Prostate gland (tissue), 2 donors: ENCODE measurements around the gene PERCC1. TPM values are rescaled to one million over a fixed set of nuclear protein-coding genes. Genes with fewer than 3 reads are reported as not detected.

Source experiments
- DNase-seq: peaks from one replicate; pipeline ENCODE4 v3.0.0-alpha.2; 2019; ENCODE audit warnings: low spot score
- H3K27ac ChIP-seq, 2 donors: fragments of 200-600 bp; sonication (generic); 2 replicates each; pipeline ENCODE4 v1.5.1; 2017 to 2019
- H3K27me3 ChIP-seq: fragments of 200-600 bp; sonication (generic); replicated peaks from 2 replicates; pipeline ENCODE4 v1.5.1; 2019; ENCODE audit not compliant: insufficient read depth
- H3K36me3 ChIP-seq, 2 donors: fragments of 200-600 bp; sonication (generic); 1 replicate in 1 of 2; 2 replicates in 1 of 2; pipeline versions ENCODE4 v1.5.1 to v1.8.1; 2017 to 2019
- H3K4me1 ChIP-seq: fragments of 200-600 bp; sonication (generic); replicated peaks from 2 replicates; pipeline ENCODE4 v1.5.1; 2019
- H3K4me3 ChIP-seq, 2 donors: fragments of 200-600 bp; sonication (generic); 2 replicates each; pipeline ENCODE4 v1.5.1; 2017 to 2019
- H3K9me3 ChIP-seq: fragments of 200-600 bp; sonication (generic); 2 replicates; pipeline ENCODE4 v1.5.1; 2017
- CTCF ChIP-seq, 4 experiments: fragments of 200-600 bp in 2 of 4; fragments of 450-650 bp in 2 of 4; sonication (generic) in 2 of 4; IDR thresholded peaks; 1 replicate in 3 of 4; 2 replicates in 1 of 4; pipeline ENCODE4 v1.5.1; 2016 to 2019; ENCODE audit warnings: antibody characterized with exemption in 4 of 4, mild to moderate bottlenecking in 2 of 4, moderate library complexity in 2 of 4
- POLR2A ChIP-seq: fragments of 450-650 bp; IDR thresholded peaks from one replicate; pipeline ENCODE4 v1.6.1; 2016; ENCODE audit warnings: antibody characterized with exemption, mild to moderate bottlenecking
- POLR2AphosphoS5 ChIP-seq: sonication (generic); formaldehyde crosslinking; IDR thresholded peaks from one replicate; pipeline ENCODE4 v1.6.1; 2017; ENCODE audit warnings: antibody characterized with exemption
- WGBS: methylation state at CpG from one replicate; pipeline ENCODE4 v1.1.5; 2018; 5-methylcytosine and 5-hydroxymethylcytosine counted together
- intact Hi-C: fragments of 100-400 bp; cut with DNase I; formaldehyde crosslinking; loops from one replicate; pipeline ENCODE4 v1.14.2; 2022
- total RNA-seq, 2 donors: library from RNA; depleted of rRNA; stranded (reverse); fragments of >200 nt; gene quantifications; one replicate each; pipeline ENCODE4 v1.1.0, GENCODE V29; 2016

The PERCC1 gene
- total RNA-seq, 2 donors from 2014 or later, result 26.0 to 45.2 TPM

DNA sequence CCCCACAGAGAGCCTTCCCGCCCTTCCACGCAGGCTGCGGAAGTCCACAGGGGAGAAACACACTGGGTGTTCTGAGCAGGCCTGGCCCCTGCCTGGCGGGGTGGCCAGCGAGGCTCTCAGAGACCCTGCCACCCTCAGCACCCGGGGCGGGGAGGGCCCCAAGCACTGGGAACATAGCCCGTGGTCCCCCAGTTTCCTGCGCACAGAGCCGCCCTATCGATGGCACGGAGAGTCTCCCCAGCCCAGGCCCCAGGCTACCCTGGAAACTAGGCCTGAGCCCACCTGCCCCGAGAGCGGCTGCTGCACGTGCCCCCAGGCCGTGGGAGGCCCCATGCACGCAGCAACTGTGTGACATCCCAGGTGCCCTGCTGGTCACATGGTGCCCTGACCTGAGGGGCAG is 23.7 kb downstream of the PERCC1 start:
- Histone ChIP-seq H3K4me3 (no peak overlapping the region), H3K9me3 (no peaks in the 10 kb centered on the region), H3K27me3 (no peaks in the 10 kb centered on the region), H3K36me3 (peaks cover 9 to 26% of the 10 kb centered on the region in 2 donors), H3K4me1 (no peaks in the 10 kb centered on the region), H3K27ac (no peak overlapping the region)
- TF ChIP-seq POLR2AphosphoS5 (no peak), POLR2A (no peak), CTCF (IDR thresholded peaks at IDR 0.05) (no peak)
- intact Hi-C loops, result no loop called here
- 91% methylated on average over 16 of the region's 17 CpGs for WGBS
- no peak for DNase-seq

DNA sequence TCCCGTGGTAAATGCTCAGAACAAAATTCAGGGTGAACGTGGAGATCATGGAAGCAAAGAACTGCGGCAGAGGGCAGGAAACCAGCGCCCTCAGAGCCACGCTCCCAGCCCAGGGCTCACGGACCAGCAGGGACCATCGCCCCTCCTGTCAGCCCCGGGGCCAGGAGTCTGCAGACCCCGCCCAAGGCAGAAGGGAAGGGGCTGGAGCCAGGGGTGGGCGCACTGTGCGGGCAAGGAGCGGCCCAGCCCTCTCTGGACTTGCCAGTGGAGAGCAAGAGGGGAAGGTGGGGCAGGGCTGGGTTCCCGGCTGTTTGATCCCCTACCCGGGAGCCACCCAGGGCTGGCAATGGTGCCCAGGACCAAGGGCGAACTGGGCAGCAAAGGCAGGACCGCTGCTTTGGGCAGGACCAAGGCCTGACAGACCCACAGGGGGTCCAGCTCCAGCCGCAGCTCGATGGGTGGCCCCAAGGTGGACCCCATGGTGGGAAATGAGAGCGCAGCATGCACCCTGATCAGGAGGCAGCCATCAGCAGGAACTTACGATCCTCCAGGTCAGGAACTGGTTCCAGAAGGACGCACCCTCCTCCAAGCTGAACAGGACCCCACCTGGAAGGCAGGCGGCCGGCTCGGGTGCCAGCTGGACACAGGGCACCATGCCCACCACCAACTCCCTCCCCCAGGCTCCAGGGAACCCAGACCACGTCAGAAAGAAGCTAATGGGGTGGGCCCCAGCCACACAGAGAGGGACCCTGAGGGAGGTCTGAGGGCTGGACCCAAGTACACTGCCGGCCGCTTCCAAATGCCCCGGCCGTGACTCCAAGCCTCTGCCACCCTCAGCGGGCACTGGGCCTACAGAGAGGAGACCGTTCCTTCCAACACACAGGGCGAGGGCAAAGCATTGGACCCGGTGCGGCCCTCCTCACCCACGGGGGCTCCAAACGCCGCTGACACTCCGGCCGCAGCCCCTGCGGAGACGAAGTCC is 24.6 kb downstream of the PERCC1 start:
- no peaks in the 10 kb centered on the region for H3K9me3 ChIP-seq
- 93% methylated on average over 37 of the region's 41 CpGs for WGBS
- H3K27me3 ChIP-seq, result no peaks in the 10 kb centered on the region
- H3K27ac ChIP-seq, result no peak overlapping the region
- intact Hi-C loops, result no loop called here
- peaks cover 9 to 26% of the 10 kb centered on the region in 2 donors for H3K36me3 ChIP-seq
- no peak for DNase-seq
- no peaks in the 10 kb centered on the region for H3K4me1 ChIP-seq
- TF ChIP-seq CTCF (IDR thresholded peaks at IDR 0.05) (no peak), POLR2A (no peak), POLR2AphosphoS5 (no peak)
- H3K4me3 ChIP-seq, result no peak overlapping the region

DNA sequence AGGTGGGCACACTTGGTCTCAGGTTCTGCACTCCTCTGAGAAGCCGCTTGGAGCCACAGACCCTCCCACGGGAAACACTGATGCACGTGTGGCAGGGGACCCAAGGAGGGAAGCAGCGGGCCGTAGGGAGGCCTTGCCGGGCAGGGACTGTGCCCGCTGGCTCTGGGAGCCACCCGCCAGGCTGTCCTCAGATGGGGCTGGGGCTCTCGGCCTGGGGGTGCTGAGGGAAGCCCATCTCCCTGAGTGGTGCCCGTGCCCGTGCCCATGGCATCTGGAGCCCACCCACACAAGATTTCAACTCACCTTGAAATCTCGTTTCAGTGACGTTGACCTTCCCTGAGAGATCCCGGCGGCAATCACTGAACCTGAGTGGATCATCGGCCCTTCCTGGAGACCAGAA is 26.1 kb downstream of the PERCC1 start:
- intact Hi-C loops, result no loop called here
- DNase-seq, result no peak
- Histone ChIP-seq H3K9me3 (no peaks in the 10 kb centered on the region), H3K4me1 (no peaks in the 10 kb centered on the region), H3K4me3 (no peak overlapping the region), H3K36me3 (peaks cover 9 to 26% of the 10 kb centered on the region in 2 donors), H3K27ac (no peak overlapping the region), H3K27me3 (no peaks in the 10 kb centered on the region)
- TF ChIP-seq CTCF (IDR thresholded peaks at IDR 0.05), result no peak
- no peak for TF ChIP-seq POLR2AphosphoS5
- no peak for TF ChIP-seq POLR2A
- WGBS, result 93% methylated on average over 16 of the region's 16 CpGs

DNA sequence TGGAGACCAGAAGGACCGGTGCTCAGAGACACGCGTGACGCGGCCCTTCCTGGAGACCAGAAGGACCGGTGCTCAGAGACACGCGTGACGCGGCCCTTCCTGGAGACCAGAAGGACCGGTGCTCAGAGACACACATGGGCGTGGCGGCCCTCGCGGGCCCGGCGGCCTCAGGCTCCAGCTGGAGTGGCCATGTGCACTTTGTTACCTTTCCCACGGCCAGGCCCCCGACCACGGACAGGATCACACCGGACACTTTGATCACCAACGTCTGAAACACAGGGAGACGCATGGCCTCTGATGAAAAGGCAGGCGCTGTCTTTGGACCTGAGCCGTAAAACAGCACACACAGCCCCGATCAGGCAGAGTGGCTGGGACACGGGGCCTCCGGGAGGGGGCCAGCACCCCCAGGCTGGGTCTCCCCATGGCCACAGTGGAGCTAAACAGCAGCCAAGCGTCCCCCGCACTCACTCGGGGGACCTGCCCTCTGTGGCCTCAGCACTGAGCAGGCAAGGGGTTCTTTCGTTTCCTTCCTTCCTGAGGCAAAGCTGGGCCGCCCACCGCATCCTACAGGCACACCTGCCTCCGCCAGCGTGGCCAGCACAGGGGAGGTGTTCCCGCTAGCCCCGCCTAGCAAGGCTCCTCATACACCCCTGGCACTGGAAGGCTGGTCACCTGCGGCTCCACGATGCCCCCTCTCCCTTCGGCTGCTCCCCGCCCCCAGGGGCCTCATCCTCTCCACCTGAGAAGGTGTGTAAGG is 26.8 kb downstream of the PERCC1 start:
- H3K9me3 ChIP-seq, result no peaks in the 10 kb centered on the region
- H3K4me1 ChIP-seq, result no peaks in the 10 kb centered on the region
- intact Hi-C loops, result no loop called here
- no peak for DNase-seq
- H3K27me3 ChIP-seq, result no peaks in the 10 kb centered on the region
- no peak overlapping the region for H3K27ac ChIP-seq
- no peak overlapping the region for H3K4me3 ChIP-seq
- no peak for TF ChIP-seq POLR2AphosphoS5
- TF ChIP-seq POLR2A, result no peak
- no peak for TF ChIP-seq CTCF (IDR thresholded peaks at IDR 0.05)
- peaks cover 9 to 26% of the 10 kb centered on the region in 2 donors for H3K36me3 ChIP-seq
- WGBS, result 92% methylated on average over 42 of the region's 42 CpGs
